K562 (cell line): ENCODE results near the gene GLRX5. TPM values are rescaled to one million over a fixed set of nuclear protein-coding genes. Genes with fewer than 3 reads are reported as not detected.

Experiments used
- ESRRB ChIP-seq: fragments of 250-450 bp; sonication (Bioruptor Pico); IDR thresholded peaks from 2 replicates; pipeline ENCODE4 v1.5.0; 2020; ENCODE audit warnings: mild to moderate bottlenecking, moderate library complexity, borderline replicate concordance
- ETV5 ChIP-seq: sonication (generic); formaldehyde crosslinking; IDR thresholded peaks from 2 replicates; pipeline ENCODE4 v1.4.0; 2020; ENCODE audit warnings: low read depth, mild to moderate bottlenecking, missing genetic modification reagents
- MGA ChIP-seq: fragments of 450-650 bp; IDR thresholded peaks from 2 replicates; pipeline ENCODE4 v1.6.1; 2016; ENCODE audit warnings: mild to moderate bottlenecking, moderate library complexity
- NR4A1 ChIP-seq, 2 experiments: fragments of 250-450 bp in 1 of 2; fragments of 450-650 bp in 1 of 2; sonication (Bioruptor Pico) in 1 of 2; IDR thresholded peaks; 2 replicates each; pipeline versions ENCODE4 v1.4.0 to v1.6.1; 2016 to 2020; ENCODE audit warnings: mild to moderate bottlenecking in 2 of 2, missing compliant biosample characterization in 1 of 2, missing genetic modification characterization in 1 of 2, moderate library complexity in 1 of 2
- polyA plus RNA-seq, 8 experiments: library from polyadenylated mRNA; depleted of rRNA in 4 of 8; stranded (reverse) in 5 of 8; unstranded in 3 of 8; fragments of >200 nt; fragmentation: Nextera tagmentation in 2 of 8; fragmentation: Illumina TruSeq in 1 of 8; extraction: Ambion mirVana in 2 of 8; extraction: Trizol in 1 of 8; gene quantifications; 2 replicates each; pipeline versions ENCODE4 v1.2.1 to v1.2.3, GENCODE V29; 2011 to 2014; ENCODE audit warnings: inconsistent platforms in 1 of 8, missing spikeins in 1 of 8
- total RNA-seq, 7 experiments: library from RNA; depleted of rRNA in 6 of 7; stranded (reverse); fragments of >200 nt in 6 of 7; fragmentation: Illumina TruSeq in 2 of 7; extraction: Trizol in 2 of 7; gene quantifications; 2 replicates each; pipeline versions ENCODE4 v1.2.1 to v1.2.3, GENCODE V29; 2011 to 2021; ENCODE audit warnings: low replicate concordance in 1 of 7
- TF ChIP-seq, protein P1 (sequence below), 2 experiments: fragments of 450-650 bp; IDR thresholded peaks; 2 replicates each; pipeline ENCODE4 v1.6.1; 2018; ENCODE audit warnings: mild to moderate bottlenecking in 2 of 2, low read depth in 1 of 2; ENCODE audit not compliant: partially characterized antibody in 2 of 2

The GLRX5 gene
- total and polyA plus RNA-seq, 9 of the 15 experiments (the other 6 are each of a cell fraction or from before 2014, with no cell fraction given), result 16.7 to 96.8 (median 66.8) TPM

GRCh38 chr14:95535226-95536021, 574 bp downstream of the GLRX5 start (continued):
- TF ChIP-seq MGA, result peak; percentile 42; the same call in 1 of the 2 replicates
- TF ChIP-seq ESRRB, result no peak
- TF ChIP-seq NR4A1 (CRISPR knock-in tag; IDR thresholded peaks at IDR 0.05), result no peak
- TF ChIP-seq NR4A1 (tag; IDR thresholded peaks at IDR 0.05), result no peak
- TF ChIP-seq ETV5 (CRISPR knock-in tag), result 0 out of 2 replicates have a peak, but pooled peaks have one; percentile 25
- TF ChIP-seq, protein P1, sequence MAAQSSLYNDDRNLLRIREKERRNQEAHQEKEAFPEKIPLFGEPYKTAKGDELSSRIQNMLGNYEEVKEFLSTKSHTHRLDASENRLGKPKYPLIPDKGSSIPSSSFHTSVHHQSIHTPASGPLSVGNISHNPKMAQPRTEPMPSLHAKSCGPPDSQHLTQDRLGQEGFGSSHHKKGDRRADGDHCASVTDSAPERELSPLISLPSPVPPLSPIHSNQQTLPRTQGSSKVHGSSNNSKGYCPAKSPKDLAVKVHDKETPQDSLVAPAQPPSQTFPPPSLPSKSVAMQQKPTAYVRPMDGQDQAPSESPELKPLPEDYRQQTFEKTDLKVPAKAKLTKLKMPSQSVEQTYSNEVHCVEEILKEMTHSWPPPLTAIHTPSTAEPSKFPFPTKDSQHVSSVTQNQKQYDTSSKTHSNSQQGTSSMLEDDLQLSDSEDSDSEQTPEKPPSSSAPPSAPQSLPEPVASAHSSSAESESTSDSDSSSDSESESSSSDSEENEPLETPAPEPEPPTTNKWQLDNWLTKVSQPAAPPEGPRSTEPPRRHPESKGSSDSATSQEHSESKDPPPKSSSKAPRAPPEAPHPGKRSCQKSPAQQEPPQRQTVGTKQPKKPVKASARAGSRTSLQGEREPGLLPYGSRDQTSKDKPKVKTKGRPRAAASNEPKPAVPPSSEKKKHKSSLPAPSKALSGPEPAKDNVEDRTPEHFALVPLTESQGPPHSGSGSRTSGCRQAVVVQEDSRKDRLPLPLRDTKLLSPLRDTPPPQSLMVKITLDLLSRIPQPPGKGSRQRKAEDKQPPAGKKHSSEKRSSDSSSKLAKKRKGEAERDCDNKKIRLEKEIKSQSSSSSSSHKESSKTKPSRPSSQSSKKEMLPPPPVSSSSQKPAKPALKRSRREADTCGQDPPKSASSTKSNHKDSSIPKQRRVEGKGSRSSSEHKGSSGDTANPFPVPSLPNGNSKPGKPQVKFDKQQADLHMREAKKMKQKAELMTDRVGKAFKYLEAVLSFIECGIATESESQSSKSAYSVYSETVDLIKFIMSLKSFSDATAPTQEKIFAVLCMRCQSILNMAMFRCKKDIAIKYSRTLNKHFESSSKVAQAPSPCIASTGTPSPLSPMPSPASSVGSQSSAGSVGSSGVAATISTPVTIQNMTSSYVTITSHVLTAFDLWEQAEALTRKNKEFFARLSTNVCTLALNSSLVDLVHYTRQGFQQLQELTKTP (IDR thresholded peaks at IDR 0.05; ENCODE audit: low read depth in 1 of 2, partially characterized antibody in 2 of 2), result no peak
